GM21529 (cell line): ENCODE measurements around the gene RBM26.
"Not testable (repeated sequence)": the region's sequence is repeated elsewhere in the genome, so short reads cannot be mapped to it uniquely, and the experiment has no call there.

Source experiments
- ATAC-seq: cut with Tn5 transposase; IDR thresholded peaks from one replicate; pipeline ENCODE4 v1.9.1; 2021; ENCODE audit not compliant: unreplicated experiment

RBM26 gene

DNA sequence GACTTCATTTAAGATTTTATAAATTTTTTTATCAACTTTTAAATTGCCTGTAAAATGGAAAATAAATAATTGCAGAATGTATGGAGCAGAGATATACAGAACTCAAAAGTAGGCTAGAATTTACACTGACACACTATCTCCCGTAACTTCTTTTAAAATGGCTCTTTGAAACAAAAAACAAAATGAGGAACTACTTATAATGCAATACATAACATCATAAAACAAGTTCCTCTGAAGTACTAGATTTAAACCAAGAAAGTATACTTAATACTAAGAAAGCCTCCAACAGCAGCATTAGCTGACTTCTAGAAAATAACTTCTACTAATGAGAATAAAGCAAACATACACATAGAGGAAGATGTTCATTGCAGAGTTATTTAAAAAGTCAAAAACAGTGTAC, 17.0 kb downstream of the RBM26 start:
- ATAC-seq: no peak

DNA sequence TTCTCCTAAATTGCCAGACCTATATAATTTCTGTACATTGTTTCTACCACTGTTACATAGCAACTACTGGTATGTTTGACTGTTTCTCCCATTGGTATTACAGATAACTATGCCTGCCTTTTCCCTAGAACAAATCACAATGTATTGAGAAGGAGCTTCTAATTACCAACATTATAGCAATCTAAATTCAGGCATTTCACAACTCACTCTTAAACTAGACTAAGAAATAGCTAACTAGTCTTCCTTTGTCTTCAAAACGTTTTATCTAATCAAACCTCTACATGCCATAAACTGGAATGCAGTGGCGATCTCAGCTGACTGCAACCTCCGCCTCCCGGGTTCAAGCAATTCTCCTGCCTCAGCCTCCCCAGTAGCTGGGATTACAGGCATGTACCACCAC, 18.2 kb downstream of the RBM26 start:
- no peak for ATAC-seq

DNA sequence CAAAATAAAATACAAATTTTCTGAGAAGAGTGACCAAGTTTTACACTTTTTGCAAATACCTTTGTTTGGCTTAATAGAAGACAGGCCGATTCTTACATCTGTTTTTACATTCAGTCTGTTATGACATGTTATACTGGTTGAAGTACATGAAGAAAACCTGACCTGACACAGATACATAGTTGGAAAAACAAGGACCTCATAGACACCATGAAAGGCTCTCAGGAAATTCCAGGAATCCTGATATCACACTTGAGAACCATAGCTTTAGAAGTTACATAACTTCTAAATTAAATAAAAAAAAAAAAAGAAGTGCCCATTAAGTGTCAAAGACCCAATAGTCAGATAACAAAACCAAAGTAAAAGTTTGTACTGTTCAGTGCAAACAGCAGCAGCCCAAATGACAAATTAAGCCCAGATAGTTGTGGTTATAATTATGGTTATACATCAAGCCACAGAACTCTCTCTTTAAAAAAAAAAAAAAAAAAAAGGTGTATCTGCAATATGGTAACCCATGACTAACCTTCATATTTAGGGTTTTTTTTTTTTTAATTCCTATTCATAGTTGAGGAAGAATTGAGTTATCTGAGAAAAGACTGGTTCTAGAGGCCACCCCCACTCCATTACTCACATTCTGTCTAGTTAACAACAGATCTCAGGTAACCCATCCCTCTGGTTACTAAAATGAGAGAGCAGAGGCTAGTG, 19.8 kb downstream of the RBM26 start:
- no peak for ATAC-seq

DNA sequence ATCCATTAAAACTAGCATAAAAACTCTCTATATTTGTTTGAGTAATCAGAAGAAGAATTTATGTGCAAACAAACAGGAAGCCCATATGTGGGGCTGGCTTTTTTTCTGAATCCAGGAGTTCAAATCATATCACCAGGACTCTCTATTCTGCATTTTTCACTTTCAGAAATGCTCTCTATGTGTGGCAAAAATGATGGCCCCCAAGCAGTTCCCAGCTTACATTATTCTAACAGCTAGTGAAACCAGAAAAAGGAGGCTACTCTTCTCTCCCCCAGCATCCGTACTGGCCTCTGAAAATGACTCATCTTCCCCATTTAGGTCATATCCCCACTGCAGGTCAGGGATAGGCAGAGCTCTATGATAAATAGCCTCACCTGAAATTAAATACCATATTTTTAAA, 20.4 kb downstream of the RBM26 start:
- peak; percentile 93 for ATAC-seq

DNA sequence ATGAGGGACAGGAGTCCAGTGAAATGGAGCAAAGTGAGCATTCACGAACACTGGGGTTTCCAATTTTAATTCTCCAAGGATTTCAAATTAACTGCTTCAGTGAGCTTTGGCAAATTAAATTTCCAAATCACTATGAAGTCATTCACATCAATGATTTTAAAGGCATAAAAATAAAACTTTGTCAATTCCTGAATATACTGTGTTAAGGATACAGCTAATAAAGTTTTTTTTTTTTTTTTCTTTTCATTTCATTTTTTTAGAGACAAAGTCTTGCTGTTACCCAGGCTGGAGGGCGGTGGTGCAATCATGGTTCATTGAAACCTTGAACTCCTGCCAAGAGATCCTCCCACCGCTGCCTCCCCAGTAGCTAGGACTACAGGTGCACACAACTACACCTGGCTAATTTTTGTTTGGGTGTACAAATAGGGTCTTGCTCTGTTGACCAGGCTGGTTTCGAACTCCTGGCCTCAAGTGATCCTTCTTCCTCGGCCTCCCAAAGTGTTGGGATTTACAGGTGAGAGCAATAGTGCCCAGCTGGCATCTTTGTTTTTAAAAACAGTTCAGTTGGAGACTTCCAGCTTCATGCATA, 21.9 kb downstream of the RBM26 start:
- no peak for ATAC-seq

DNA sequence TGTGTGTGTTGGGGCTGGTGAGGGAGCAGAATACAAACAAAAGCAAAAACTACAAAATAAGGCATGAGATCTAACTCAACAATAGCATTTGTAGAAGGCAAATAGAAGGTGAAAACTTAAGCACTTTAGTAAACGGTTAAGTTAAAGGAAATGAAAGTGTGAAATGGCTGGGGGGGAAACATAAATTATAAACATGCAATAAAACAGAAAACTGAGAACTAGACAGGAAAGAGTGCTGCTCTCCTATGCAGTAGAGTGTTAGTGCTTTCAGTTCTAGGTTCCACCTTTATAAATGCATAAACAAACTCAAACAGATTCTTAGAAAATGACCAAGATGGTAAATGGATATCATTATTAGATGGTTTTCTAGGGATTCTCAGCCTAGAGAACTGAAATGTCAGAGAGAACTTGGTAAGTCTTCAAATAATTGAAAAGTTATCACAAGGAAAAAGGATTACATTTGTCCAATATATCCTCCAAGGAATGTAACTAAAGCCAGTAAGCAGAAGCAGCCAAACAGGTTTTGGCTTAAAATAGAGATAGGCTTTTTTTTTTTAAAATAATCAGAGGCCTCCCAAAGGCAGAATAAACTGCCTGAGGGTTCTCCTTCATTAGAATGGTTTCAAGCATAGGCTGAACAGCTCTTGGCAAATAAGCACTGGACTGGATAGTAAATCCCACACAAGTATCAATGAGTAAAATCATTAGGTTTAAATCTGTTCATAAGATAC, 23.3 kb downstream of the RBM26 start:
- peak; percentile 51 for ATAC-seq

DNA sequence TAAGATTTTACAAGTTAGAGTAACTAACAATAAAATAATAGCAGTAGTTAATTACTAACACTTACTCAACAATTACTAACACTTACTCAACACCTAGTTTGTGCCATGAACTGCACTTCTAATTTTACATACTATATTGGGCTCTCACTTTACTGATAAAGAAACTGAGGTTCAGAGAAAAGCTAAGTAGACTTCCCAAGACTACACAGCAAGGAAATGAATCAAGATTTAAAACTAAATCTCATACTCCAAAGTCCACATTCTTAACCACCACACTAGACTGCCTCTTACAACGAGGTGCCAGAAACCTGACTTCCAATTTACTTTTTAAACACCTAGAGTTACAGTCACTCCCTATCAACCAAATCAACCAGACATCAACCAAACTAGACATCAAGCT, 25.1 kb downstream of the RBM26 start:
- no peak for ATAC-seq

DNA sequence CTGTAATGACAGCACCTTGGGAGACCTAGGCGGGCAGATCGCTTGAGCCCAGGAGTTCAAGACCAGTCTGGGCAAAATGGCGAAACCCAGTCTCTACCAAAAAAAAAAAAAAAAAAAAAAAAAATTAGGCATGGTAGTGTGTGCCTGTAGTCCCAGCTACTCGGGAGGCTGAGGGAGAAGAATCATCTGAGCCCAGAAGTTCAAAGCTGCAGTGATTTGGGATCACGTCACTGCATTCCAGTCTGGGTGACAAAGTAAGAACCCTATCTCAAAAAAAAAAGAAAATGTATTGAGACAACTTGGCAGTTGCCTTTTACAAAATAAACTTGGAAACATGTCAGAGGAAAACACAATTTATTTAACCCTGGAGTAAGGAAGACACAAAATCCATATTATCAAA, 26.8 kb downstream of the RBM26 start:
- ATAC-seq: no peak

DNA sequence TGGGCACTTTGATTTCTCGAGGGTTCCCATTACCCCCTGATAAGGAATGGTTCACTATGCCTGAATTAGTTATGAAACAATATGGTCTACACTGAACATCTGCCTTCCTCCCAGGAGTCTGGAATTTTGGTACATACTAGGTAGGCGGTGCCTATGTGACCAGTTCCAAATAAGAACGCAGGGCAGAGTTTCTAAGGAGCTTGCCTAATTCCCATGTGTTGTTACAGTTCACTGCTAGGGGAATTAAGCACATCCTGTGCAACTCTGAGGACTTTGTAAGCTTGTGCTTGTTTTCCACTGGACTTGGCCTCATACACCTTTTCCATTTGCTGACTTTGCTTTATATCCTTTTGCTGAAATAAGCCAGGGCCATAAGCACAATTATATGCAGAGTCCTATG, 29.2 kb downstream of the RBM26 start:
- ATAC-seq: no peak

DNA sequence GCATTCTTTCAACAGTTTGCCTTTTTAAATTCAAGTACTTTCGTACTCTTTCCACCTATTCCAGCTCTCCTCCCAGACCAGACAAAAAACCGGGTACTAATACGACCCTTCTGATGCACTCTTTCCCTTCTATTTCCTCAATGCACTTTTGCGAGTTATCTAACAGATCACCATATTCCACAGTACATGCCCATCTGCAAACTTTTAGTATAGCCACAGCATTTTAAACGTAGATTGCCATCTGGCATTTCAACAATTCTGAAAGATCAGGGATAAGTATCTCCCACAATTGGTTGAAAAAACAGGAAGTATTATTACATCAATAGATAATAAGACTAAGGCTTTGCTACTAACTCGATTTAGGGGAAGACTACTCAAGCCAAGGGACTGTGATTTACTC, 31.5 kb downstream of the RBM26 start:
- ATAC-seq: no peak

DNA sequence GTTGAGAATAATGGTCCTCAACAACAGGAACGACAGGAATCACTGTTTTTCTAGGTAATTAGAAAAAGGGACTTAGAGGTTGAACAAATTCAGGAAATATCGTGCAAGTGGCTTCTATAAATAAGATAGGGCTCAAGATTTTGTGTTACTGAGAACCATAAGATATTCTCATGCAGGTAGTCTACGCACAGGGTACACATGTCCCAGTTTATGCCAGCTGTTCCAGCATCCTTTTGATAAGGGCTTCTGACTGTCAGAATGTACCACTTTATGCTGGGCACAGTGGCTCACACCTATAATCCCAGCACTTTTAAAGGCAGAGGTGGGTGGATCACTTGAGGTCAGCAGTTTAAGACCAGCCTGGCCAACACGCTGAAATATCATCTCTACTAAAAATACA, 32.1 kb downstream of the RBM26 start:
- no peak for ATAC-seq

DNA sequence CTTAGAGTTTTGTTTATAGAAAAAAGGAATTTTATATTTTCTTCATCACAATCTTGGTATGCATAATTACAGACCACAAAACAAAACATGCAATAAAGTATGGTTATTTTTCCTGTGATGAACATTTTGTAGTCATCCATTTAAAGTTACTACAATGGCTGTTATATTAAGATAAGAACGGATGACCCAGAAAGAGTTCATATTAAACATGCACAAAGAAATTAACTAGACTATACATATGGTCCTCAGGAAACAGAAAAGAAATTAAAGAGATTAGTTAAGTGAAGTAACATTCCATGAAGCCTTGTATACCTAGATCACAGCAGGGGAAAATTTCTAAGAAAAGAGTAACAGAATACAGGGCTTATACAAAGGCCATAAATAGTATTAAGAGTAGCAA, 36.8 kb downstream of the RBM26 start:
- ATAC-seq: no peak

DNA sequence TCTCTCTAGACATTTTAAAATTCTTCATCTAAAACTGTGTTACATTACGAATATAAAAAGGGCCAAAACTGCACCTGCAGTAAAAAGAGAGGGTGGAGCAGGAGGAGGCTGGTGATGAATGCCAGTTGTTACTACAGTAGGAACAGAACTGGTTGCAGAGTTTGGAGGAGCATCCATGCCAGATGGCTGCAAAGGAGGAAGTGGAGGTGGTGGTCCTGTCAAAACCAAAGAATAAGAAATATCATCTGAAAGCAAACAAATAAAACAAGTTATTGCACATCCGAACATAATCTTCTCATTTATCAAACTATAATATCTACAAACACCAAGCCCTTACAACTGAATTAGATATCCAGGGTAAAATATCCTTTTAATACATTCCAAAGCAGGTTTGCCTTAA, 40.1 kb downstream of the RBM26 start:
- ATAC-seq: no peak

DNA sequence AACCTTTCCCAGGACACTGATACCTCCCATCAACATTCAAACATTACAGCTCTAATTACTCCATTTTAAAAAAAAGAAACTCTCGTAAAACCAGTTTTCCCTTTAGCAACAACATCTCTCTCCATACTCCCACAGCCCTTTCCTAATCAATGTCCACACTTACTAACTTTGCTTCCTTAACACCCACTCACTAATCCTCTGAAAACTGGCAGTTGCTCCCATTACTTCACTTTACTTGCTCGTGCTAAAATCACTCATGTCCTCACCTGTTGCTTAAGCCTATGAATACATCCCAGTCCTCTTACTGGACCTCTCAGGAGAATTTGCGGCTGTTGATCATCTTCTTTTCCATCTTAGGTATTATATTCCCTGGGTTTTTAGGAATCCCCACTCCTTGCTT, 44.8 kb downstream of the RBM26 start:
- no peak for ATAC-seq

DNA sequence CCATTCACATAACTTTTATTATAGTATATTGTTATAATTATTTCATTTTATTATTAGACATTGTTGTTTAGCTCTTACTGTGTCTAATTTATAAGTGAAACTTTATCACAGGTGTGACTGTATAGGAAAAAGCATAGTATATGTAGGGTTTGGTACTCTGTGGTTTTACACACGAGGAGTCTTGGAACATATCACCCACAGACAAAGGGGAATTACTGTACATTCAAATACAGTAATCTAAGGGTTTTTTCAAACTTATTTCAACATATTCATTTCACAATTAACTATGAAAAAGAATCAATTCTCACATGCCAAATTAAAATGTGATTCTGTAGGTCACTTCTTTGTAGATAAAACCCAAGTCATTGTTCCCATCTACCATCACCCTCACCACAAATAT, 46.0 kb downstream of the RBM26 start:
- ATAC-seq: peak; percentile 50

DNA sequence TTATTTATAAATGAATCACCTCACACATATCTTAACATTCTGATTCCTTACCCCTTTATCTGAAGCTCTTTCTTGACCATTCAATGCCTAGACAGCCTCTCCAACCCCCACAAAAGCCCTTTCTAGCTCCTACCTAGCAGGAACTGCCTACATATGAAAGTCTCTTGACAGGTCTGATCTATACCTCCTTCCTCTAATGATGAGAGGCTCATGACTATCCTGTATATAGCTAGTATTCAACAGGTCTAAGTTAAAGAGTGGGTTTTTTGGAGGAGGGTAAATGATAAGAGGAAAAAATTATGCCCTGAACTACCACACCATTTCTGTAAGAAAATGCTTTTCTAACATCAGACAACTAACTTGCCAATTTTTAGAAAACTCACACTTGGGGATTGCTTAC, 47.0 kb downstream of the RBM26 start:
- no peak for ATAC-seq

DNA sequence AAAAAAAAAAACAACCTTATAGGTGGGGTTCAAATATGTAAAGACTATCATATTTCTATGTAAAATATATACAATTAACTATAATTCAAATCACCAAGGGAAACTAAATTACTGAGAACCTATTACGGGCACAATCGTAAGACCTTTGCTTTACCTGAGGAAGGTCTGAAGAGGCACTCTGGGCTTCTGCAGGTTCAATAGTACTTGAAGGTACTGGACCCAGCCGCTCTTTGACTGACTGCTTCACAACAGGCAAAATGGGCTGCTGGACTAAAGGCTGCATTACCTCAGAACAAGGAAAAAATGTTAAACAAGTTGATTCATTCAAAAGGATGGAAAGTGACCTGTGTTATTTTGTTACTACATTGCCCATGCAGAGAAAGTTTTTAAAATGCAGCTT, 51.8 kb downstream of the RBM26 start:
- no peak for ATAC-seq

DNA sequence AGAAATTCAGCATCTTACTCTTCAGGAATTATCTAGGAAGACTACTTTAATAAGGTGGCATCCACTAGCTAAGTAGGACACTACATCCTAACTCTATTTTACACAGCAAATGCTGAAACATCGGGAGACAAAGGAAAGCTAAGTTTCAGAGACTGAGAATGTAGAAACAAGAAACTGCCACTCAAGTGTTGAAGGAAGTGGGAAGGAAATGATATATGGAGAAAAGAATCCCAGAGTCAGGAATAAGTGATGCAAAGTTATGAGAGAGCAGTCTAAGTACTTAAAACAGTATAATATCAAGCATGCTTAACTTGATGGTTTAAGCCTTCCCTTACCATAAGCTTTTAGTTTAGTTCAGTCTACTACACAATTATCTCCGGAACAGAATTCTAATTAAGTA, 52.4 kb downstream of the RBM26 start:
- ATAC-seq: no peak

DNA sequence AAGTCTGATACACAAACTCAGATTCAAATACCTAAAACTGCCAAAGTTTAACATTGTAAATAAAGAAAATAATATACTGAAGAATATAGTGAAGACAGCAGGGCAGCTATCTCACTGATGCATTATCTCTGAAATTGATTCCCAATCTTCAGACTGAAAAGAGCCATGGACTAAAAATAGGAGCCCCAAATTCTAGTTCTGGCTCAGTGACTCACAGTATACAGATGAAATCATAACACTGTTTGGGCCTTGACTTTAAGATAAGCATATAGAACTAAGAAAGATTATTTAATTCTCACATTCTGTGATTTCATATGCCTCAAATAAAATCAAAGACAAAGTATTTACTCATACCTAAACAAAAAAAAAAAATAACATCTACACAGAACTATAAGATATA, 53.9 kb downstream of the RBM26 start:
- no peak for ATAC-seq

DNA sequence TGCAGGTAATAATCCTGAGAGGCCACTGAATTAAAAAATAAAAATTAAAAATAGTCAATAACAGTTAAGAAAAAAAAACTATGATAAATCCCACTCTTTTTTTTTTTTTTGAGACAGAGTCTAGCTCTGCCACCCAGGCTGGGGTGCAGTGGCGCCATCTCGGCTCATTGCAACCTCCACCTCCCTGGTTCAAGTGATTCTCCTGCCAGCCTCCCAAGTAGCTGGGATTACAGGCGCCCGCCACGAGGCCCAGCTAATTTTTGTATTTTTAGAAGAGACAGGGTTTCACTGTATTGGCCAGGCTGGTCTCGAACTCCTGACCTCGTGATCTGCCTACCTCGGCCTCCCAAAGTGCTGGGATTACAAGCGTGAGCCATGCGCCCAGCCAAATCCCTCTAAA, 56.4 kb downstream of the RBM26 start:
- ATAC-seq: not testable (repeated sequence)

DNA sequence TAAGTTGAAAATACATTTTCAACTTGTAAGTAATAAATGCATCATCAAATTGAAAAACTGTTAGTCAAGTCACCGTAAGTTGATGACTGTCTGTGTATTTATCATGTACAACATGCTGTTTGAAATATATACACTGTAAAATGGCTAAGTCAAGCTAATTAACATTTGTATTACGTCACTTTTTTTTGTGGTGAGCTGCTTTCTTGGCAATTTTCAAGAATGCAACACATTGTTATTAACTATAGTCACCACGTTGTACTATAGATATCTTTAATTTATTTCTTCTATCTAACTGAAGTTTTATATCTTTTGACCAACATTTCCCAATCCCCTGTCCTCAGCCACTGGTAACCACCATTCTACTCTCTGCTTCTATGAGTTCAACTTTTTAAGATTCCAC, 57.0 kb downstream of the RBM26 start:
- no peak for ATAC-seq

DNA sequence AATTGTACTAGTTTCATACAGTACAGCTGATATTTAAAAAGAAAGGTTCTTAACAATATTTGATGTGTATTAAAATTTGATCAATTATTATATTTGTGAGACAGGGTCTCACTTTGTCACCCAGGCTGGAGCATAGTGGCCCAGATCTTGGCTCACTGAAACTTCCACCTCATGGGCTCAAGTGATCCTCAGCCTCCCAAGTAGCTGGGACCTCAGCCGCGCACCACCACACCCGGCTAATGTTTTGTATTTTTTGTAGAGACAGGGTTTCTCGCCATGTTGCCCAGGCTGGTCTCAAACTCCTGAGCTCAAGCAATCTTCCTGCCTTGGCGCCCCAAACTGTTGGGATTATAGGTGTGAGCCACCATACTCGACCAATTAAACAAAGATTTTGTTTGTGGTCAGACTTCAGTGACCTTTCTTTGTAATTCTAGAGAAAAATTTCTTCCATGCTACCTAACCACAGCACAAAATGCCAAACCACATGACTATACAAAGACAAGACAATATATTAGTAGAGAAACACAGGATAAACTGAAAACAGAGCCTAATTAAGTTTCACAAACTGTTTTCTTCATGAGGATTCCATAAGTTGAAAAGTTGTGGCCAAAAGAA, 59.6 kb downstream of the RBM26 start:
- ATAC-seq: no peak
